Cardiac muscle cell (in vitro differentiated cells and primary cell): Measurements from ENCODE around the gene ERVFRD-1. TPM values are rescaled to one million over a fixed set of nuclear protein-coding genes. Genes with fewer than 3 reads are reported as not detected.

ENCODE experiments used
- DNase-seq, 2 donors: peaks; one replicate each; pipeline versions ENCODE4 v3.0.0 to v3.0.0-alpha.2; 2010 to 2017; ENCODE audit warnings: low read depth in 1 of 2, low spot score in 1 of 2
- H3K27ac ChIP-seq: fragments of 200-600 bp; sonication (generic); 2 replicates; pipeline ENCODE4 v1.5.1; 2016
- H3K27me3 ChIP-seq: fragments of 200-600 bp; sonication (generic); 2 replicates; pipeline ENCODE4 v1.6.0; 2016; ENCODE audit warnings: control low read depth
- H3K36me3 ChIP-seq: fragments of 200-600 bp; sonication (generic); 2 replicates; pipeline ENCODE4 v1.5.1; 2016; ENCODE audit warnings: control low read depth
- H3K4me1 ChIP-seq: fragments of 200-600 bp; sonication (generic); 2 replicates; pipeline ENCODE4 v1.8.1; 2017; ENCODE audit warnings: low read depth, mild to moderate bottlenecking, mixed run types
- H3K4me3 ChIP-seq: fragments of 200-600 bp; sonication (generic); 2 replicates; pipeline ENCODE4 v1.5.1; 2016; ENCODE audit warnings: mild to moderate bottlenecking
- H3K9me3 ChIP-seq: fragments of 200-600 bp; sonication (generic); 2 replicates; pipeline ENCODE4 v1.5.1; 2017; ENCODE audit warnings: low read depth, mild to moderate bottlenecking, control low read depth
- CTCF ChIP-seq: IDR thresholded peaks from 2 replicates; pipeline ENCODE4 v1.5.1; 2012; ENCODE audit warnings: low read depth, mild to moderate bottlenecking, low read length
- polyA plus RNA-seq: library from polyadenylated mRNA; unstranded; fragments of >200 nt; fragmentation: Nextera tagmentation; extraction: Ambion mirVana; gene quantifications from 2 replicates; pipeline ENCODE4 v1.2.1, GENCODE V29; 2016
- total RNA-seq: library from RNA; depleted of rRNA; stranded (reverse); fragments of >200 nt; gene quantifications from 2 replicates; pipeline ENCODE4 v1.2.3, GENCODE V29; 2016

Gene ERVFRD-1
- total and polyA plus RNA-seq, 2 experiments from 2014 or later, result not detected

- no peak for TF ChIP-seq CTCF
- Histone ChIP-seq H3K4me3 (no peak overlapping the region), H3K27ac (no peak overlapping the region), H3K4me1 (no peaks in the 10 kb centered on the region), H3K36me3 (no peaks in the 10 kb centered on the region), H3K27me3 (peaks cover 17% of the 10 kb centered on the region), H3K9me3 (peaks cover 3% of the 10 kb centered on the region)
- no peak for DNase-seq
These were observed 40.0 kb upstream of the ERVFRD-1 start for GRCh38 chr6:11151488-11151887.

GRCh38 chr6:11149551-11149950 lies 38.0 kb upstream of the ERVFRD-1 start:
- Histone ChIP-seq H3K27me3 (peaks cover 13% of the 10 kb centered on the region), H3K36me3 (no peaks in the 10 kb centered on the region), H3K9me3 (peaks cover 3% of the 10 kb centered on the region), H3K4me1 (no peaks in the 10 kb centered on the region), H3K4me3 (no peak overlapping the region), H3K27ac (no peak overlapping the region)
- no peak for TF ChIP-seq CTCF
- DNase-seq, result no peak

- DNase-seq, result peak in 1 of 2 donors; percentile 37
- H3K27me3 ChIP-seq, result no peaks in the 10 kb centered on the region
- H3K27ac ChIP-seq, result no peak overlapping the region
- TF ChIP-seq CTCF, result no peak
- H3K4me3 ChIP-seq, result no peak overlapping the region
- H3K9me3 ChIP-seq, result no peaks in the 10 kb centered on the region
- no peaks in the 10 kb centered on the region for H3K36me3 ChIP-seq
- no peaks in the 10 kb centered on the region for H3K4me1 ChIP-seq
These were observed 34.7 kb upstream of the ERVFRD-1 start for GRCh38 chr6:11146117-11146826.

GRCh38 chr6:11144393-11144851 lies 32.9 kb upstream of the ERVFRD-1 start:
- Histone ChIP-seq H3K27me3 (no peaks in the 10 kb centered on the region), H3K4me1 (no peaks in the 10 kb centered on the region), H3K9me3 (no peaks in the 10 kb centered on the region), H3K4me3 (no peak overlapping the region), H3K36me3 (no peaks in the 10 kb centered on the region), H3K27ac (no peak overlapping the region)
- DNase-seq, result peak; percentile 80 to 81
- TF ChIP-seq CTCF, result peak; percentile 96

GRCh38 chr6:11143394-11144371 lies 32.2 kb upstream of the ERVFRD-1 start:
- TF ChIP-seq CTCF, result no peak
- Histone ChIP-seq H3K4me3 (no peak overlapping the region), H3K36me3 (no peaks in the 10 kb centered on the region), H3K27ac (no peak overlapping the region), H3K4me1 (no peaks in the 10 kb centered on the region), H3K27me3 (no peaks in the 10 kb centered on the region), H3K9me3 (no peaks in the 10 kb centered on the region)
- peak in 1 of 2 donors; percentile 93 for DNase-seq
